DMS114 treated with DMSO at 0.1 percent for 48 hours (cell line): ENCODE results near the gene BCOR.

Experiments
- DNase-seq: peaks from one replicate; lab custom pipeline; 2025; ENCODE audit not compliant: unreplicated experiment; lab: John Stamatoyannopoulos, UW

BCOR gene

GRCh38 chrX:40097504-40098263 is at the start of gene BCOR:
BCOR (minus strand) TSS chrX:40097958; CDS start chrX:40077929, 20,029 bp downstream.
- peak; percentile 18 for DNase-seq

DNA sequence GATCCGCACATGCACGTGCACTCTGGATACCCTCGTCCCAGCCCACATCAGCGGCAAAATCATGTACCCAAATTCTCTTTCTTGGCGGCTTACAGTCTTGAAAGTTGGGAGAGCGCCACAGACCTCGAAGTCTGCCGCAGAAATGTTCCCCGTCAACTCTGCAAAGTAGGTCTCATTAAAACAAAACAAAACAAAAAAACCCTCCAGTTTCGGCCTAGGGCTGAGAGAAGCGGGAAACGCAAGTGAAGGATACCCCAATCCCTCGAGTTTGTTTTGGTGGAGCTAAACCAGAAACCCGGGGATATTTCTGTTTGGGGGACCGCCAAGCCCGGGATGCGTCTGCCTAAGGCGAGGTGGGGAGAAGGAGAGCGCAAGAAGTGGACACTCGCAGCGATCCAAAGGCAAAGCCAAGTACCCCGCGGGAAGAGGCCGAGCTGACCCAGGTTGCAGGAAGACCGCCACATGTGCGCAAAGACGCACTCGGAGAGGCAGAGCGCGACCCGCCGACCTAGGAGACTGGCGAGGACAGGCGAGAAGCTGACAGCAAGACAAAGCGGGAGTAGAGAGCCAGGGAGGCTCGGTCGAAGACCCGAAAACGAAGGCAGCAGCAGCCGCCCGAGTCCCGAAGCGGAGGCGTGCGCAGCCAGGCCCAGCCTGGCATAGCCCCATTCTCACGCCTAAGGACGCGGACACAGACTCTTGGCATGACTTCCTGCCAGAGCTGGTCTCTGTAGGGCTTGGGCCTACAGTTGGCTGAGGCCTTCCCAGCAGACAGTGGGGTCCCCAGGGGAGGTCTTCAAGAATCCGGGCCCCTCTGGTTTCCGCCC is 49.6 kb upstream of the BCOR start:
- no peak for DNase-seq

DNA sequence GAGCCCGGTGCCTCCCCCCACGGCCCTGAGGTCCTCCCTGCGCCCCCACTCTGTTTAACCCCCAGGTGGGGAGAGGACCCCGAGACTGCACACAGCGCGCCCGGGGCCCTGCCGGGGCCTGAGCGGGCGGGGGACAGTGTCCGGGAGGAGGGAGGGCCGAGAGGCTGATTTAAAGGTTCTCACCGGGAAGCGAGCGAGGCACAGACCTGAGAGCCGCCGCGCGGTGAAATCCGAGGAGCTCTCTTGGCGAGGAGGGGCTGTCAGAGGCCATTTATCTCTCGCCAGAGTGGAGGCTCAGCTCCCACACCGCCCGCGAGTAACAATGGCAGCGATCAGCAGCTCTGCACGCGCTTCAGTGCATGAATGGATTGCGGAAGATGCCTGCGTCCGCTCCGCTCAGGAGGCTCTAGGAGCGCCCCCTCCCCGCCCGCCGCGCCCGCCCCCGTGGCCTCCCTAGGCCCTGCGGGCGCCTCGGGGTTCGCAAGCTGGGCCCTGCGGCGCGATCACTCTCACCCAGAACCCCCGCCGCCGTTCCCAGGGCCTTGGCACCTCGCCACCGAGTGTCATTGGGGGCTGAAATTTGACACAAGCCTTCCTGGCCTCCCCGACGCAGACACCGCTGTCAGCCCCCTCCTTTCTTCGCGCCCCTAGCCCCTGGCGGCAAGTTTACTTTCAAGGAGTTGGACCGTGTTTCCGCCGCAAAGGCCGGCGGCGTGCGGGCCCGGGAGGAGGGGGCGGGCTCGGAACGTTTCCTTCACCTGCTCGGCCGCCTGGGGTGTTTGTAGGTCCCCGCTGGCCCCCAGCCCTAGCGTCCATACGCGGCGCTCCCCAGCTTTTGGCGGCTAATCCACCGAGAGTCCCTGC is 48.7 kb upstream of the BCOR start:
- no peak for DNase-seq

DNA sequence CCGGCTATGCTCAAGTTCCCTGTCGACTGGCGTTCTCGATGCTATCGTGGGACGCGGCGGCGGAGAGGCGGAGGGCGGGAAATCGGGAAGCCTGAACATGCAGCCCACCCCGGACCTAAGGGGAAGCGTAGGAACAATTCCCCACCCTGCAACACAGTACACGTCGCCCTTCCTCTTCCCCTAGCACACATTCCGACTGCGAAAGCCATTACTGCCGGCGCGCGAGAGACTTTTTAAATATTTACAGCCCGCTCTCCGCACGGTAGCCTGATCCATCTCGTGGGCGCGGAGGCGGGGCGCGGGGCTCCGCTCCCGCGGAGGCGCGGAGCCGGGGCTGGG is 48.1 kb upstream of the BCOR start:
- DNase-seq: no peak

- no peak for DNase-seq
These were observed 47.5 kb upstream of the BCOR start for GRCh38 chrX:40145001-40145922.

DNA sequence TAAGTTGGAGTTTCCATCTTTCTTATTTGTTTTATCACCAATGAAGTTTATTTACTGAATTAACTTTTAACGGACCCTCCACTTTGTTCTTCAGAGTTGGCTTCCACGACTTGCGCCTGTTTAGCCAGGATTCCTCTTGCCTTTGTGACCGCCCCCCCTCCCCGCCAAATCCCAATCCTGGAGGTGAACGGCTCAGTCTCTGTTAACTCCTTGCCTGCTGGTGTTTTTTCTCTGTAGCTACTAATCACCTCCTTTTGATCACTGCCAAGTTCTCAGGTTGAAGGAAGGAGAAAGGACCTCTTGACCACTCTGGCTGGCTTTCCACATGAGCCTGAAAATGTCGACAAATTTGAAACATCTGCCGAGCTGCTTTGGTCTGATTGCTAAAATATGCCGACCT is 46.8 kb upstream of the BCOR start:
- DNase-seq: no peak

DNA sequence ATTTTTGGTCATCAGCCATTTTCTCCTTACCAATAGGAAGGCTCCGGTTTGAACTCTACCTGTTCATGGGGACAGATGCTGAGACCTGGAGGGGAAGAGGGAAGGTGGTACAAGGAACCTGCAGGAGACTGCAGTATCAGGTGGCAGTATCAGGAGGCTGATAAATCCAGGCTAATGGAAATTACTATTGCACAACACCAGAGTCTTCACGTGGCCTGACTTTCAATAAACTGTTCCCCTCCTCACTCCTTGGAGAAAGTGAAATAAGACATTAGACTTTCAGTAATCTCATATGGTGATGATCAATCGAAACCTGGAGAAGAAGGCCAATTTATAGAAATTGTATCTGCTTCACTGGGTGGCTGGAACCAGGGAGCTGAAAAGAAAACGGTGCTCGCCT is 46.2 kb upstream of the BCOR start:
- no peak for DNase-seq

DNA sequence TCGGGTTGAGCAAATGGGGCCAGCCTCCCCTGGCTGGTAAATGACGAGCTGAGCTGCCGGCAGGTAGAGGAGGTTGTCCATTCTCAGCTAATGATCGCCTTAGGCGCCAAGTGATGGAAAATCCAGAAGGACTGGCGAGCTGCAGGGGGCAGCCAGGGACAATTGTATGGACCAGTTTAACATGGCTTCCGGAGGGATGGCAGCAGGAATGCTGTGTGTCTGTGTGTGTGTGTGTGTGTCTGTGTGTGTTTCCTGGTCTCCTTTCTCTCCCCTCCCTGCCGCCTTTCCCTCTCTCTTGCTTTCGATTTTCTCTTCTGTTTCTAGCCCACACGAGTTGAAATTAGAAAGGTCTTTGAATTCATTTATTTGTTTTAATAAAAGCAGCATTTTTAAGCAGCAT is 45.2 kb upstream of the BCOR start:
- no peak for DNase-seq

GRCh38 chrX:40142417-40142816 is 44.7 kb upstream of the BCOR start:
- DNase-seq: no peak

DNA sequence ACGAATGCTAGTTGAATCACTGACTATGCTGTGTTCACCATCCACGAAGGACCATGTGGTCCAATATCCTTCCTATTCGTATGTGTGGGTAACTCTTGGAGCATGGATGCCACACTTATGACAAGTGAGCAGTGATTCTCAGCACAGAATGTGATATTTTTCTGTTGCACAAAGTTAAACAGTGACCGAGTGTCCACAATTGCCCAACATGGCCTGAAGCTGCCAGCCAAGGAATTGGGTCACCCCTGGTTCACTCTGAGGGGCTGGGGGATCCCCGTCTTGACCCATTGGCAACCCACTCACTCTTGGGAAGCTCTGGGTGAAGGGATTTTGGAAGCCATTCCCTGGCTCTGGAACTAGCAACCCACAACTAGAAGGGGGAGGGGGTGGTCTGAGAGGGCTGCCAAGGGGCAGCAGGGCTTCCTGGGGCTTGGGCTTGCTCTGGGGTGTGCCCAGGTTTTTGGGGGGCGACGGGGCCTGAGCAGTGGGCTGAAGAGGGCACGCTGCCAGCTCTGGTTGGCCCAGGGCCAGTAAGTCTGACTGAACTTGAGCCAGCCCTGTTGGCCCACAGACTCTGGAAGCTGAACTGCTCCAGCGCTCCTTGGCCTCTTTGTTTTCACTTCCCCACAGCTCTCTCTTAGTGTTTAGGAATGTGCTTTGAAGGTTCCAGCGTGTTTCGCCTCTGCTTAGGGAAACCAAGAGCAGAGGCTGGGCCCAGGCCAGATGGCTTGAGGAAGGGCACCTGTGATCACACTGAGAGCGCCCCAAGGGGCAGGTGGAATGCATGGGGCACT is 43.1 kb upstream of the BCOR start:
- no peak for DNase-seq

DNA sequence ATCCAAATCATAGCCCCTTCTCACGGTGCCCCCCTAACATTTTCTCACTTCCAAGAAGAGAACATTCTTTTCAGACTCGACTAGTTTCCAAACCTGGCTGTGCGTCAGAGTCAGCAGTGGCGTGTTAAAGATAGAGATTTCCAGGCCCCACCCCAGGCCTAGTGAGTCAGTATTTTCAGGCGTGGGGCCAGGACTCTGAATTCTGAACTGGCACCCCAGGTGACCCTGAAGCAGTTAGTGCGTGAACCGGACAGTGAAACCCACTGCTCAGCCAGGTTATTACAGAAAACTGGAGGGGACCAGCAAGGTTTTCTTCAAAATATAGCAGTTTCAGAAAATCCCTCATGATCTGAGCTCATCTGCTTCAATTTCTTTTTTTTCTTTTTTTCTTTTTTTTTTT is 35.0 kb upstream of the BCOR start:
- no peak for DNase-seq

DNA sequence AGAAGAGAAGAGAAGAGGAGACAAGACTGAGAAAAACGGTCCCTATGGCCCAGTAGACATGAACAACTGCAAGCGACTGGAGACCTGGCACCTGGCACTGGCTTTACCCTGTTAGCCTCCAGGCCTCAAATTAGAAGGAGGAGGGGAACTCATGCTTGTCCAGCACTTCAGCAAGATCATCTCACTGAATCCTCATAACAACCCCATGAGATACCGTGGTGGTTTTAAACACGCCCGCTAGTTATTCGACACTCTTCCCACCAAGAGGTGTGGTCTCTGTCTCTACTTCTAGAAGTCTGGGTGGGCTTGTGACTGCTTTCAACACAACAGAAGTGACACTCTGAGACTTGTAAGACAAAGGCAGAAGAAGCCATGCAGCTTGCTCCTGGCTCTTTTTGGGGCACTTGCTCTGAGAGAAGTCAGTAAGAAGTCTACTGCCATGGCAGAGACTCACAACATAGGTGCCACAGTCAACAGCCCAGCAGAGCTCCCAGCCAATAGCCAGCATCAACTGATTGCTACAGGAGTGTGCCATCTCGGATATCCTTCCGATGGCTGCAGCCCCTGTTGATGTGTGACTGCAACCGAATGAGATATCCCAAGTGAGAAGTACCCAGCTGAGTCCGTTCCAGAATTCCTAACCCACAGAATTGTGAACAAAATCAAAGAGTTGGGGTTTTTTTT is 34.0 kb upstream of the BCOR start:
- DNase-seq: no peak

DNA sequence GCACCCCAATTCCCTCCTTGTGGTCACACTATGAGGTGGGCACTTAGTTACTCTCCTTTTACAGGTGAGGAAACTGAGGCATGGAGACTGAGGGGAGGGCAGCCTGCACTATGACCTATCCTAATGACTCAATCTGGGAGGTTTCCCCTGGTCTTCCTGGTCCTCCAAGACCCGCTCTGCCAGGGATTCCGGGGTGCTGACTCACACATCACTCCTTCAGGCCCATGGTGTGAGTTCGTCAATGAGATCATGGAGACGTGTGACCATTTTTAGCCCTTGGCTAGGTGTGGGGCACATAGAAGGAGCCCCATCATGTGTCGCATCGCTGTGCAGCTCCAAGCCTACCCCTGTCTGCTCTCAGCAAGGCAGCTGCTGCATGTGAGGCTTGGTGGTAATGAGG is 32.4 kb upstream of the BCOR start:
- DNase-seq: no peak

- no peak for DNase-seq
These were observed 29.3 kb upstream of the BCOR start for GRCh38 chrX:40127052-40127451.

- DNase-seq: no peak
These were observed 24.7 kb upstream of the BCOR start for GRCh38 chrX:40122487-40122886.

DNA sequence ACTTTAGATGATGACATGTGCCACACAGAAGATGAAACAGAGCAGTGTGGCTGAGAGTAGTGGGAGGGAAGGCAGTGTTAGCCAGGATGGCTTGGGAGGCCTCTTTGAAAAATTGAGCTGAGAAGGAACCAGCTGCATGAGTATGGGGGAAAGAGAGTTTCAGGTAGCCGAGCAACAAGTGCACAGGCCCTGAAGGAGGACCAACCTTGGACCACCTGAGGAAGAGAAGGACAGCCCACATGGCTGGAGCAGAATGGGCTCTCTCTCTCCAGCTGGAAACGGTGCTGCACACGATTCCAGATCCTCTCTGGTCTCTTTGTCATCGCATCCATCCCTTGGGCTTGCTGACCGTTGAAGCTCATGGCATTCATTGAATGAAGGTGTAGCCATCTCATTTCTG is 23.9 kb upstream of the BCOR start:
- no peak for DNase-seq

- DNase-seq: no peak
These were observed 23.3 kb upstream of the BCOR start for GRCh38 chrX:40120838-40121580.

DNA sequence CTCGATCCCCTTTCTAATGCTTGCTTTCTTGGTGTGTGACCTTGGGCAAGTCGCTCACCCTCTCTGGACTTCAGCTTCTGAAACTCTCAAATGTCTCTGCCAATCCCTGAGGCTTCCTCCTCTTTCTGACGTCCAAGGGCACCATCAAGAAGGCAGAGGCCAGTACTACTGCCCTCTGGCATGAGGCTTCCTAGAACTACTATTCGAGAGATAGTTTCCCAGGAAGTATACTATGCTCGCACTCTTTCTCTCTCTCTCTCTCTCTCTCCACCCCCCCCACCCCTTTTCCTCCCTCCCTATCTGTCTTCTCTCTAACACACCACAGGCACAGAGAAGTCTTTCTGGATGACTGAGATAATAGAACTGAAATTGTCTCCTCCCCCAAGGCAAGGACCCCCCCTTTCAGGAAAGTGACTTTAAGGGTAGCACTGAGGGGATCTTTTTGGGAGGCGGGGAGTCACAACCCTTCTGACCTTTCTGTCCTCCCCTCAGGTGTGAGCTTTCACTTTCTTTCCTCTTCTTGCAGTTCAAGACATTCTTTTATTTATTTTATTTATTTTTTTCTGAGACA is 20.0 kb upstream of the BCOR start:
- DNase-seq: no peak
